DND-41 (cell line): ENCODE data around the gene TBC1D22A.

Source experiments
- ATAC-seq: fragments of 200-7000 bp; cut with Tn5 transposase; 3 replicates; pipeline ENCODE4 v1.9.1; 2021; ENCODE audit warnings: low read depth; ENCODE audit not compliant: insufficient read depth
- DNase-seq: peaks from one replicate; pipeline ENCODE4 v3.0.0-alpha.2; 2020
- H2AFZ ChIP-seq: 2 replicates; pipeline ENCODE4 v1.6.0; 2012; ENCODE audit warnings: low read depth, low read length
- H3K27ac ChIP-seq: 2 replicates; pipeline ENCODE4 v1.5.1; 2012; ENCODE audit warnings: low read length, inconsistent platforms
- H3K27me3 ChIP-seq: fragments of 200-600 bp; sonication (generic); 2 replicates; pipeline ENCODE4 v1.6.0; 2012; ENCODE audit warnings: low read length, mild to moderate bottlenecking, inconsistent platforms; ENCODE audit not compliant: insufficient read depth, poor library complexity
- H3K36me3 ChIP-seq: 2 replicates; pipeline ENCODE4 v1.5.1; 2012; ENCODE audit warnings: low read length, inconsistent platforms; ENCODE audit not compliant: insufficient read depth
- H3K4me1 ChIP-seq: 2 replicates; pipeline ENCODE4 v1.5.1; 2012; ENCODE audit warnings: mild to moderate bottlenecking, low read length; ENCODE audit not compliant: insufficient read depth
- H3K4me2 ChIP-seq: 2 replicates; pipeline ENCODE4 v1.6.0; 2012; ENCODE audit warnings: mild to moderate bottlenecking, moderate library complexity, low read length, inconsistent platforms; ENCODE audit not compliant: insufficient read depth
- H3K4me3 ChIP-seq, 2 experiments: fragments of 200-600 bp in 1 of 2; shearing (Covaris generic) in 1 of 2; 2 replicates each; pipeline ENCODE4 v1.5.1; 2012 to 2016; ENCODE audit warnings: inconsistent platforms in 2 of 2, low read length in 2 of 2, mild to moderate bottlenecking in 2 of 2, low read depth in 1 of 2, moderate library complexity in 1 of 2
- H3K79me2 ChIP-seq: 2 replicates; pipeline ENCODE4 v1.6.0; 2012; ENCODE audit warnings: low read length, inconsistent platforms; ENCODE audit not compliant: insufficient read depth
- H3K9ac ChIP-seq: 2 replicates; pipeline ENCODE4 v1.6.0; 2012; ENCODE audit warnings: low read depth, mild to moderate bottlenecking, inconsistent platforms, low read length, moderate library complexity
- H3K9me3 ChIP-seq: 2 replicates; pipeline ENCODE4 v1.5.1; 2012; ENCODE audit warnings: low read length, moderate library complexity, mild to moderate bottlenecking, inconsistent platforms; ENCODE audit not compliant: insufficient read depth, severe bottlenecking
- H4K20me1 ChIP-seq: 2 replicates; pipeline ENCODE4 v1.6.0; 2012; ENCODE audit warnings: low read length; ENCODE audit not compliant: insufficient read depth
- CTCF ChIP-seq: IDR thresholded peaks from 2 replicates; pipeline ENCODE4 v1.5.1; 2012; ENCODE audit warnings: borderline replicate concordance, low read length, moderate library complexity, mild to moderate bottlenecking; ENCODE audit not compliant: poor library complexity, severe bottlenecking; ENCODE audit errors: extremely low read depth
- EZH2 ChIP-seq: IDR thresholded peaks from 3 replicates; pipeline ENCODE4 v1.6.1; 2012; ENCODE audit warnings: borderline replicate concordance, low read depth, mild to moderate bottlenecking, moderate library complexity, low read length, inconsistent platforms; ENCODE audit not compliant: severe bottlenecking

The TBC1D22A gene

GRCh38 chr22:47164514-47165337 is 402.3 kb downstream of the TBC1D22A start:
- ATAC-seq = no peak
- Histone ChIP-seq H3K4me3 (no peak overlapping the region), H4K20me1 (0 out of 2 replicates have a peak, but pooled peaks cover 8% of the 10 kb centered on the region), H3K9me3 (peaks cover 4% of the 10 kb centered on the region), H3K27ac (no peak overlapping the region), H3K4me1 (peaks cover 9% of the 10 kb centered on the region; the same call in 1 of the 2 replicates), H2AFZ (no peak overlapping the region), H3K4me2 (no peak overlapping the region), H3K36me3 (peaks cover 18% of the 10 kb centered on the region), H3K9ac (no peak overlapping the region), H3K27me3 (no peaks in the 10 kb centered on the region), H3K79me2 (no peaks in the 10 kb centered on the region)
- no peak for DNase-seq
- TF ChIP-seq CTCF = no peak
- no peak for TF ChIP-seq EZH2

- Histone ChIP-seq H4K20me1 (0 out of 2 replicates have a peak, but pooled peaks cover 8% of the 10 kb centered on the region), H3K27me3 (no peaks in the 10 kb centered on the region), H3K4me3 (no peak overlapping the region), H3K4me1 (peaks cover 9% of the 10 kb centered on the region; the same call in 1 of the 2 replicates), H3K36me3 (peaks cover 18% of the 10 kb centered on the region), H2AFZ (no peak overlapping the region), H3K79me2 (no peaks in the 10 kb centered on the region), H3K9me3 (peaks cover 4% of the 10 kb centered on the region), H3K27ac (peak overlapping the region; percentile 36; the same call in 1 of the 2 replicates), H3K9ac (no peak overlapping the region), H3K4me2 (no peak overlapping the region)
- ATAC-seq (peak; percentile 67; the same call in 2 of the 3 replicates), DNase-seq (peak; percentile 41)
- TF ChIP-seq CTCF (no peak), EZH2 (no peak)
These were observed 403.0 kb downstream of the TBC1D22A start for GRCh38 chr22:47165338-47166032.

- Histone ChIP-seq H3K36me3 (peaks cover 18% of the 10 kb centered on the region), H3K27me3 (no peaks in the 10 kb centered on the region), H3K27ac (peak overlapping the region; percentile 36; the same call in 1 of the 2 replicates), H3K9ac (no peak overlapping the region), H3K4me2 (no peak overlapping the region), H3K4me3 (no peak overlapping the region), H4K20me1 (0 out of 2 replicates have a peak, but pooled peaks cover 8% of the 10 kb centered on the region), H3K9me3 (peaks cover 4% of the 10 kb centered on the region), H2AFZ (no peak overlapping the region), H3K79me2 (no peaks in the 10 kb centered on the region), H3K4me1 (peaks cover 9% of the 10 kb centered on the region; the same call in 1 of the 2 replicates)
- no peak for ATAC-seq
- TF ChIP-seq EZH2 (no peak), CTCF (no peak)
- DNase-seq = no peak
These were observed 403.6 kb downstream of the TBC1D22A start for GRCh38 chr22:47166033-47166404.
